ENCODE data around the gene ERMP1.
"Not testable (repeated sequence)": the region's sequence is repeated elsewhere in the genome, so short reads cannot be mapped to it uniquely, and the experiment has no call there.

ERMP1 gene, protein sequence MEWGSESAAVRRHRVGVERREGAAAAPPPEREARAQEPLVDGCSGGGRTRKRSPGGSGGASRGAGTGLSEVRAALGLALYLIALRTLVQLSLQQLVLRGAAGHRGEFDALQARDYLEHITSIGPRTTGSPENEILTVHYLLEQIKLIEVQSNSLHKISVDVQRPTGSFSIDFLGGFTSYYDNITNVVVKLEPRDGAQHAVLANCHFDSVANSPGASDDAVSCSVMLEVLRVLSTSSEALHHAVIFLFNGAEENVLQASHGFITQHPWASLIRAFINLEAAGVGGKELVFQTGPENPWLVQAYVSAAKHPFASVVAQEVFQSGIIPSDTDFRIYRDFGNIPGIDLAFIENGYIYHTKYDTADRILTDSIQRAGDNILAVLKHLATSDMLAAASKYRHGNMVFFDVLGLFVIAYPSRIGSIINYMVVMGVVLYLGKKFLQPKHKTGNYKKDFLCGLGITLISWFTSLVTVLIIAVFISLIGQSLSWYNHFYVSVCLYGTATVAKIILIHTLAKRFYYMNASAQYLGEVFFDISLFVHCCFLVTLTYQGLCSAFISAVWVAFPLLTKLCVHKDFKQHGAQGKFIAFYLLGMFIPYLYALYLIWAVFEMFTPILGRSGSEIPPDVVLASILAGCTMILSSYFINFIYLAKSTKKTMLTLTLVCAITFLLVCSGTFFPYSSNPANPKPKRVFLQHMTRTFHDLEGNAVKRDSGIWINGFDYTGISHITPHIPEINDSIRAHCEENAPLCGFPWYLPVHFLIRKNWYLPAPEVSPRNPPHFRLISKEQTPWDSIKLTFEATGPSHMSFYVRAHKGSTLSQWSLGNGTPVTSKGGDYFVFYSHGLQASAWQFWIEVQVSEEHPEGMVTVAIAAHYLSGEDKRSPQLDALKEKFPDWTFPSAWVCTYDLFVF

DNA sequence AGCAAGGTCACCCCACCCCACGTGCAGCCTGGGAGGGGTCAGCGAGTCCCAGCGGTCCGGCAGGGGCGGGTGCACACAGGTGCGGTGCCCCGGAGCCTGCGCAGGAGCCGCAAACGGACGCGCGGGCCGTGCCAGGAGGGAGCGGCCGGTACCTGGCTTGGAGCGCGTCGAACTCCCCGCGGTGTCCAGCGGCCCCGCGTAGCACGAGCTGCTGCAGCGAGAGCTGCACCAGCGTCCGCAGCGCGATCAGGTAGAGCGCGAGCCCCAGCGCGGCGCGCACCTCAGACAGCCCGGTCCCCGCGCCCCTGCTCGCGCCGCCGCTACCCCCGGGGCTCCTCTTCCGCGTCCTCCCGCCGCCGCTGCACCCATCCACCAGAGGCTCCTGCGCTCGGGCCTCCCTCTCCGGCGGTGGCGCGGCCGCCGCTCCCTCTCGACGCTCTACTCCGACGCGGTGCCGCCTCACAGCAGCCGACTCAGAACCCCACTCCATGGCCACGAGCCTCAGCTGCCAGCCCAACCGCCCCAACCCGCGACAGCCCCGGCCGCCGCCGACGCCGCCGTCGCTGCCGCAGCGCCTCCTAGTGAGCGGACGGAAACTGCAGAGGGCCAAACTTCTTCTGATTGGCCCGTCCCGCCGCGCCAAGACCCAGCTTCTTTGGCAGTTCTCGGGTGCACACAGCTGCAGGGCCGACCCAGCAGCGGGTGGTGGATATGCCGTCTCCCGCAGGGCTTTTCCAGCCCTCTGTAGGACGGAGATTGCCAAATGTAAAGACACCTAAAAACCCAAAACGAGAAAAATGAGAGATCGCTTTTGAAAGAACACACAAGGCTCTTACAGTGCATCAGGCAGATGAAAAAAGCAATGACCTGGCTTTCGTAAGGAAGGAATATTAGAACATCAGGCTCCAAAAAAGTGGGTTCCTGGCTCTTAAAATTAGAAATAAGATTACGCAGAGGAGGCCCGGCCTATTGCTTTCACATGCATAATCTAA, at the start of gene ERMP1:
Gene ERMP1 (minus strand): TSS at position 580 of the 992 bp plus-strand sequence. CDS start 90 bp downstream, at position 490.
- FAIRE-seq, result no peak

DNA sequence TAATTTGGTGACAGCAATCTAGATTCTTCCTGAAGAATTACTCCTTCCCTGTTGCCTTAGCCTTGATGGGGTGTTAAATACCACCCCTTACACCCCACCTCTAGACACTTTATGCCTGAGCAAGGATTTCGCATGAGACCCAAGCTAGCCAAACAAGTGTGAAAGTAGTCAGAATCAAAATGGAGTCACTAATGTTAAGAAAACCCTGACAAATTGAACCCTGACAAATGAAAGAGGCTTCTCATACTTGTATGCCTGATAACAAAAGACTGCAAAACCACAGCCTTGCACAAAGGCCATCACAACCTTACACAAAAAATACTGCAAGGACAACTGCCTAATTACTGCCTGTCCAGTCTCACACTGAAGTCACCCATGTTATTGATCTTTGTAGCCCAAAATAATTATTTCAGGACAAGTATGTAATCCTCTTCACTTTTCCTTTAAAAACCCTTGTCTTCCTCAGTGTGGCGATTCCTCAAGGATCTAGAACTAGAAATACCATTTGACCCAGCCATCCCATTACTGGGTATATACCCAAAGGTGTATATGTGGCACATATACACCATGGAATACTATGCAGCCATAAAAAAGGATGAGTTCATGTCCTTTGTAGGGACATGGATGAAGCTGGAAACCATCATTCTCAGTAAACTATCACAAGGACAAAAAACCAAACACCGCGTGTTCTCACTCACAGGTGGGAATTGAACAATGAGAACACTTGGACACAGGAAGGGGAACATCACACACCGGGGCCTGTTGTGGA, 49.5 kb upstream of the ERMP1 start:
- FAIRE-seq, result not testable (repeated sequence)

DNA sequence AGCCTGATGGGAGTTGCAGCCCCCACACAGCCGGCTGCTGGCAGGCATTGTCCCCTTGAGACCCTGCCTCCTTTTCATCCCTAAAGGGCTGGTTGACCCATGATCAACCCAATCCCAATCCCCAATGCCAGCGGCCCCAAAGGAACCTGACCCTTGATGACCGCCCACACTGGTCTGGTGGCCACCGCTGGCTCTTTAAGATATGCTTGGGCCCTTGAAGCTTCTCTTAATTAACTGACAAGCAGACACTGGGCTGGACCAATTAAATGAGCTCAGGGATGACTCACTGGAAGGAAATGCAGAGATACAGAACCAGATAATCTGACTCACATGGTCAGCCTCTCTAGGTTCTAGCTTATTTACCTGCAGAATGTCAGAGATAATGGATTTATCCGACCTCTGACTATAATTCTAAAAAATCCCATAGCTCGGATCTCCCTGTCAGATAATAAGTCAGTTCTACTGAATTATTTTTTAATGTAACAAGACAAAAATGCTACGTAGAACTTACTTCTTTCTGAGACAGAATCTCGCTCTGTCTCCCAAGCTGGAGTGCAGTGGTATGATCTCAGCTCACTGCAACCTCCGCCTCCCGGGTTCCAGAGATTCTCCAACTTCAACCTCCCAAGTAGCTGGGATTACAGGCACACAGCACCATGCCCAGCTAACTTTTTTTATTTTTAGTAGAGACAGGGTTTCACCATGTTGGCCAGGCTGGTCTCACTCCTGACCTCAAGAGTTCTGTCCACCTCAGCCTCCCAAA, 46.7 kb upstream of the ERMP1 start:
- no peak for FAIRE-seq

DNA sequence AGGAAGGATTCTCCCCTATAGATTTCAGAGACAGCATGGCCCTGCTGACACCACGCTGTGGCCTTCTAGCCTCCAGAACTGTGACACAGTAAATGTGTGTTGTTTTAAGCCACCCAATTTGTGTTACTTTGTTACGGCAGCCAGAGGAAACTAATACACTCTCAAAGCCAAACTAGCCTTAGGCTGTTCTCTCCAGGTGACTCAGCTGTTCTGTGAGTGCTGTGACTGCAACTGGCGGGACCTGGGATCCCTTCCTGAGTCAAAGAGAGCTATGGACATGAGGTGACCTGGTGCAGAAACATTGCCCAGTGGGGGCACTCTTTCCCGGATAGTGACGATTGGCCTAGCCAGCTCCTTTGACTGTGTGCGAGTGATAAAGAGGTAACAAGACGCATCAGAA, 43.8 kb upstream of the ERMP1 start:
- FAIRE-seq, result no peak

DNA sequence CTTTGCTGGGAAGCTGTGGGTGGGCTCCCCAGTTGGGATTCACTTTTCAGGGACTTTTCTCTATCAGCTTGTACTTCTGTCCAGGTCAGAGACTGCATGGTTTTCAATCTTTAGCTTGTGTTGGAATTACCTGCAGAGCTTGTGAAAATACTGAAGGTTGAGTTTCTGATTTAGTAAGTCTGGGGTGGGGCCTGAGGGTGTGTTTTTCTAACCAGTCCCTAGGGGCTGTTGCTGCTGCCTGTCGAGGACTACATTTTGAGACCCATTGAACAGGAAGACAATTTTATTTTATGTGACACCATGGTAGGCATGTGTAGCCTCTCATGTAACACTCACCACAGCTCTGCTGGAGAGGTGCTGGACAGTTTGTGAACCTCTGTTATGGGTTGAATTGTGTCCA, 43.1 kb upstream of the ERMP1 start:
- no peak for FAIRE-seq

DNA sequence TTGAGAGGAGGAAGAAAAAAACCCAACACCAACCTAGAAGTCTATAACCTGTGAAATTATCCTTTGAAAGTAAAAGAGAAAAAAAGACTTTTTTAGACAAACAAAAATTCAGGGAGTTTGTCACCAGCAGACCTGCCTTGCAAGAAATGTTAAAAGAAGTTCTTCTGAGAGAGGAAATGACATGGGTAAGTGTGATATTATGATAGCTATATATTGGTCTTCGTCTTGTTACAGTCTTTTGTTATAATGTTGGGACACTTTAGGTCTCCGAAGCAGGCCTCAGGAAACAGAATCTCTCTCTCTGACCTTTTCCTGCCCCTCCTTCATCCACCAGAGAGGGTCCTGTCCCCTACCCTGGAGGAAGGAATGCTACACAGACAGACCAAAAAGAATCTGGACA, 41.1 kb upstream of the ERMP1 start:
- FAIRE-seq, result no peak

DNA sequence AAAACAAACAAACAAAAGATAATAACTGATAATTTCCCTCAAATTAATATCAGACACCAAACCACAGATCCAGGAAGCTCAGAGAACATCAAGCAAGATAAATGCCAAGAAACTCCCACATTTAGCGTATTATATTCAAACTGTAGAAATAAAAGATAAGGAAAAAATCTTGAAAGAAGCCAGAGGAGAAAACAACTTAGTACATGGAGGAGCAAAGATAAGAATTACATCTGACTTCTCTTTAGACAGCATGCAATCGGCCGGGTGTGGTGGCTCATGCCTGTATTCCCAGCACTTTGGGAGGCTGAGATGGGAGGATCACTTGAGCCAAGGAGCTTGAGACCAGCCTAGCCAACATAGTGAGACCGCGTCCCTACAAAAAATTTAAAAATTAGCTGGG, 40.5 kb upstream of the ERMP1 start:
- FAIRE-seq, result no peak

DNA sequence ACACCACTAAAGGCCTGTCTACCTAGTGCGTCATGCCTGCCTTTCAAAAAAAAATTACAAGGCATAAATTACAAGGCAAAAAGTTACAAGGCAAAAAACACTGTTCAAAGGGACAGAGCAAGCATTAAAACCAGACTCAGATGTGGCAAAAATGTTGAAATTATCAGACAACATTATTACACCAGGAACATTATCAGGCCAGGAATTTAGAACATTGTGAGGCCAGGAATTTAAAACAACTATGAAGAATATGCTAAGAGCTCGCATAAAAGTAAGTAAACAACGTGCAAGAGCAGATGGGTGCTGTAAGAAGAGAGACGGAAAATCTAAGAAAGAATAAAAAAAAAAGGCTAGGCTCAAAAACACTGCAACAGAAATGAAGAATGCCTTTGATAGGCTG, 39.6 kb upstream of the ERMP1 start:
- FAIRE-seq, result no peak

DNA sequence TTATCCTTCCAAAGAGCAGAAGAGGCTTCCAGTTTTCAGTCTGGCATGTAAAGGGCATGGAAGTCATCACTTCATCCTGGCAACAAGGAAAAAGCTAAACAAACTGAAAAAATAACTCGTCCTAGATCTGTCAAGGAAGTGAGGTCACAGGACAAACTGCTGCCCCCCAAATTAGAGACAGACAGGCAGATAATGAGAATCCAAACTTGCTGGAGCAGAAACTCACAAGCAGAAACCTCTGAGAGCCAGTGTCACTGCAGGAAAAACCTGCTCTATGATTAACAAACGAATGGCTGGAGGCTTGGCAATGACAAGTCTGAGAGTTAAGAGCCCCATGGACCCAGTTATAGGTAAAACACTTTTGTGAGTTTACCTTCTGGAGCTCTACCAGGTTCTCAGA, 38.9 kb upstream of the ERMP1 start:
- FAIRE-seq, result no peak

DNA sequence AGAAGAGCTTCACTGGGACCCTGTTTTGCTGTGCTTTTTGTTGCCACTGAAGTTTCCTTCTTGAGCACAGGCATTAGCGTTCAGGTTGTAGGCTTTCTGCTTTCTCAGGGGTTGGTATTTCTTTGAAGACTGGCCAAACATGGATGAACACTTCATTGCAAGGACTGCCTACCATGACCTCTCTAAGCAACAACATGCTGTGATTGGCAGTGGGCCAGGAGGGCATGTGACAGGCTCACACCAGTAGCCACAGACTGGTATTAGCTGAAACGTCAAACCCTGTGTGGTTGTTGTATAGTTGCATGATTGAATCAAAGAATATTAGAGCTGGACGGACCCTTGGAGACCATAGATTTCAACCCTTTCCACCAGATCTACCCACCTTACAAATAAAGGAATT, 37.8 kb upstream of the ERMP1 start:
- FAIRE-seq, result no peak

DNA sequence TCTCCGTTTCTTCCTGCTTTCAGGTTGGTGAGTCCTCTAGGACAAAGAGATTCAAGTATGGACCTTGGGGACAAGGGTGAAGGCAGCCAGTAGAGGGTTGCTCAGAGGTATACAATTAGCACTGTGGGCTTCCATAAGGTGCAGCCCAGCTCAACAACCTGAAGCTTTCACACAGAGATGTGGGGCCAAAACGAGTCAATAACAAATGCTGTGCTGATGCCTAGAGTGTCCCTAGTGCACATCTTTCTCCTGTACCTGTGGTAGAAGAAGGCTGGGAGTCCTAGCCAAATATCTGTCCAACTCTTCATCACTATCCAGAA, 37.1 kb upstream of the ERMP1 start:
- no peak for FAIRE-seq

DNA sequence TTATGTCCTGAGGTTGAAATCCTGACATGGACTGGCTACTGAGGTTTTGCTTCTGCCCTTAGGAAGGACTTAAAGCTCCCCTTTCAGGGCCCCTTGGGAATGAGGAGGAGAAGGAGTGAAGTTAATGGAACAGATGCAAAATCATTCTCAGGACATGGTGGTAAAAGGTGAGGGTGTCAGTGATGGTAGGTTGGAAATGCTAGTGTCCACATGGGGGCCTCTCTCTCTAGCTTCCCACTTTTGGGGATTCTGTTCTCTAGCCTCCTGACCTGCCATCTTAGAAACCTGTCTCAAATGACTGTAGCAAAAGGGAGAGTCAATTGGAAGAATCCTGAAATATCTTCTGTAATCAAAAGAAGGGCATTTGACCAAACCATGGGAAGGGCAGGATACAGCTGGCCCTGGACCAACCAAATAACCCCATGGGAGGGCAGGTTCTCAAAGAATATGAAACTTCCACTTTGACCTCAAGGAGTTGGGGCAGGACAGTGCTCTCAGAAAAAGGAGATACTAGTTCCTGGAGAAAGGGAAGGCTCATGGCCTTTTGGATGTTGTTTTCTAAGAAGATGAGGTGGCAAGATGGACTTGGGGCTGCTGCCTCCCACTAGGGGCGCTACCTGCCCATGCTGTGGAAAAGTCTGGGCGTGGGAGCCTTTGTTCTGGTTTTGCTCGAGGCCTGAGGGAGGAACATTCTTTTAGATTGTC, 36.5 kb upstream of the ERMP1 start:
- FAIRE-seq, result no peak

DNA sequence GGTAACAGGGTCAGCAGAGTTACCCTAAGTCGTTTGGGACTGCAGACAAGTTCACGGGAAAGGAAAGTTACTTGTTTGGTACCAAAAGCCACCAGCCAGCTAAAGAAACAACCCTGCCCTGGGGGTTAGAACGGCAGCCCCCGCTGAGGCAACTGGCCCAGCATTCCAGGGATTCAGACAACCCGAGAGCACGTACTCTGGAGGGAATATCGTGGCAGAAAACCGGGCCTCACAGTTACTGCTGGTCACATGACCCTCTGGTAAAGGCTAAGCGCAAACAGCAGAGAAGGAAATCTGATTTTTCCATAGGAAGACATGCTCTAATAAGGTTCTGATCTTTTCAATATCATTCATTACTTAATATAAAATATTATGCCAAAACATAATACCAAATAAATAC, 35.3 kb upstream of the ERMP1 start:
- no peak for FAIRE-seq

DNA sequence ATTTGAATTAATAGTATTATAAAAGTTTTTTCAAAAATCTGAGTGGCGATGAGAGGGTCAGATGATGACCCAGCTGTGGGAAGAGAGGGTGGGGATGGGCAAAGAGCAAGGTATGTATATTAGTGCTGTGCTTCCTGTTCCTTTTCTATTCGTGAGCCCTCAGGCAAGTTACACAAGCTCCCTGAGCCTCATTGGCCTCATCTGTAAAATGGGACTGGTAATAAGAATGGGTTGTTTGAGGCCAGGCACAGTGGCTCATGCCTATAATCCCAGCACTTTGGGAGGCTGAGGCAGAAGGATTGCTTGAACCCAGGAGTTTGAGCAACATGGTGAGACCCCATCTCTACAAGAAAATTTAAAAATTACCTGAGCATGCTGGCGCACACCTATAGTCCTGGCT, 33.8 kb upstream of the ERMP1 start:
- no peak for FAIRE-seq

DNA sequence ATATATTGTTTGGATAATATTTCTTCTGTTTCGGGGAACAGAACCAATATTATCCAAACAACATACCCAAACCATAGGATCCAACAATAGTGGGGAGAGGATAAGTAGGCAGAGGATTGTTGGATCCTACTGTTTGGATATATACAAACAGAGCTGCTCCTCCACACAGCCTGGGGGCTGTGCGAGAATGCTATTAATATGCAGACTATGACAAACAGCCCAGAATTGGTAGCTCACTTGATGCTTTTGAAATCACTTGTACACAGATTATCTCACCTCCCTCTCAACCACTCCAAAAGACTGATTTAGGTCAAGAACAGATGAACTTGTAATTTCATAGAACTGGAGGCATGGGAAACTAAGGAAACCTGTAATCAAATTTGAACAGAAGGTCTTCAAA, 33.4 kb upstream of the ERMP1 start:
- FAIRE-seq, result no peak

DNA sequence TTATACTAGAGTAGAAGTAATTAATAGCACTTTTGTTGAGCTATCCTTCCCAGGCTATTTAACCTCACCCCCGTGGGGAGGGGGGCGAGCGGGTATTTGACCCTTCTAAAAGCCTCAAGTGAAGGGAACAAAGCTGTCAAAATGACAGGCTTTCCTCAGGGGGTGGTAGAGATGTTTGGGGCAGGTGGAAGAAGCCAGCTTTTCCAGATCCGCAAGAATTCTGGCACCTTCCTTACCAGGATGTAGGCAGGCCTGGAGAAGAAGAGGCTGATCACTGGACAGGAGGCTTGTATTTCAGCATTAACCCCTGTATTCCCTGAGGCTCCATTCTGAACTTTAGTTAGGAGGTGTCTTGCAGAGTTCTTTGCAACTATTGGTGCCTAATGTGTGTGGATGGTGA, 31.5 kb upstream of the ERMP1 start:
- FAIRE-seq, result no peak

DNA sequence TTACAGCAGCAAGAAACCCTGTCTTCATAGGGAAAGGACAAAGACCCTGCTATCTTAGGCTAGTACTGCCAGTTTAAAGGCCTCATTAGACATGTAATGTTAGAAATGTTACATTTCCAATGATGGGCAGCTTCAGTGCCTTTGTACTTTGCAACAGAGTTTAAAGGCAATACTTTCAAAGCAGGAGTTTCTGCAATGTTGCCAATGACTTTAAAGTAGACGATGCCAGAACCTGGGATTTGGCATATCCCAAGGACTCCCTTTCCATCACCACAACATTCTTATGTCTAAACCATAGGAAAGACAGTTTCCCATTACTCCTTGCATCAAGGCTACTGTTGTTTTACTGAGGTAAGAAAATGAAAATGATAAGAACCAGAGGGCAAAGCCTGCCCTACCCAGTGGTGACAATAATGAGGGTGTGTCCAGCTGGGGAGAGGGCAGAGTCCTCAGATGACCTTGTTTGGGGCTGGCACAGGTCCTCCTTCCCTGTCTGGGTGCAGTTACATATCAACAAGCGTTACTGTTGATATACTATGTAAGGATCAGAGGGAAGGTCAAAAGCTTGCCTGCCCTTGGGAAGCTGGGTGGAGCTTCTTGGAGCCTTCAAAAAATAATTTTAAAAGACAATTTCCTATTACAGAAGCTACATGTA, 30.3 kb upstream of the ERMP1 start:
- FAIRE-seq, result peak; percentile 57

DNA sequence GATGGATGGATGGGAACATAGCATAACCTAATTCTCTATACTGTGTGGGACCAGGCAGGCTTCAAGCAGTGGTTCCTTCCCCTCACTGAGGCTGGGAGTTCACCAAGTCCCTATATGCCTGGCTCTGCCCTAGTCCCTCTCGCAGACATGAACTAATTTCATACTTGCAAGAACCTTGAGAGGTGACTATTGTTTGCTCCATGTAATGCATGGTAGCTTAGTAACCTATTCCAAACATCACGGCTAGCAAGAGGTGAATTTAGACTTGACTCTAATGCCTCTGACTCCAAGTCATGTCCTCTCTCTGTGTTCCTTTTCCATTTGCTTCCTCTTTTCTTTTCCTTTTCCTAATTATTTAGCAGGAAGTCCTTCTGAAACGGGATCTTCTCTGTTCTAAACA, 25.9 kb upstream of the ERMP1 start:
- no peak for FAIRE-seq

DNA sequence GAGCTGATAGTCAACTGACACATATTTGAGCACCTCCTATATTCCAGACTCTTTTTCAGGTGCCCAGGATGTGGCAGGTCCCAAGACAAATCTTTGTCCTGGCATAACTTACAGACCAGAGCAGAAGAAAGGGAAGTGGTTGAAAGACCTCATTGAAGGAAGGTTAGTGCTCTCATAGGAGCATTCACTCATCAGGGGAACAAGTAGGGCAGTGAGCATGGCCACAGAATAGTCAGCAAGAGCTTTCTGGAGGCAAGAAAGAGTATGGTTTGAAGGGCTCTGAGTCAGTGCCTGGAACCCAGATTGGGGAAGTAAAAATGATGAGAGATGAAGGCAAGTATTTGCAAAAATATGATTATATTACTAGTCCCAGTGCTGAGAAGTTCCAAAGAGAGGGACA, 25.0 kb upstream of the ERMP1 start:
- FAIRE-seq, result no peak
